Lung (tissue), 12 donors: ENCODE data around the gene DISC1. TPM values are rescaled to one million over a fixed set of nuclear protein-coding genes. Genes with fewer than 3 reads are reported as not detected.

ENCODE experiments used
- ATAC-seq: fragments of 200-7000 bp; cut with Tn5 transposase; one replicate; pipeline ENCODE4 v1.9.1; 2020; ENCODE audit warnings: moderate number of reproducible peaks; ENCODE audit not compliant: insufficient read depth, low FRiP score
- DNase-seq, 3 donors: peaks; one replicate each; pipeline ENCODE4 v3.0.0-alpha.2; 2013 to 2017
- H3K27ac ChIP-seq, 2 donors: one replicate each; pipeline ENCODE4 v1.5.1; 2013; ENCODE audit warnings: mild to moderate bottlenecking in 2 of 2, moderate library complexity in 2 of 2, control low read depth in 1 of 2, inconsistent platforms in 1 of 2, low read depth in 1 of 2, low read length in 1 of 2
- H3K27me3 ChIP-seq, 3 donors: one replicate each; pipeline ENCODE4 v1.5.1; 2013; ENCODE audit warnings: low read length in 2 of 3; ENCODE audit not compliant: control insufficient read depth in 3 of 3, insufficient read depth in 3 of 3
- H3K36me3 ChIP-seq, 4 donors: one replicate each; pipeline ENCODE4 v1.5.1; 2013; ENCODE audit warnings: low read length in 4 of 4, mild to moderate bottlenecking in 1 of 4, moderate library complexity in 1 of 4; ENCODE audit not compliant: control insufficient read depth in 4 of 4, insufficient read depth in 4 of 4
- H3K4me1 ChIP-seq, 5 donors: one replicate each; pipeline ENCODE4 v1.5.1; 2013; ENCODE audit warnings: low read length in 5 of 5, mild to moderate bottlenecking in 2 of 5, moderate library complexity in 1 of 5; ENCODE audit not compliant: control insufficient read depth in 5 of 5, insufficient read depth in 5 of 5
- H3K4me3 ChIP-seq: one replicate; pipeline ENCODE4 v1.5.1; 2013; ENCODE audit warnings: mild to moderate bottlenecking, control low read depth, moderate library complexity
- H3K9ac ChIP-seq, 2 donors: one replicate each; pipeline ENCODE4 v1.5.1; 2013; ENCODE audit warnings: low read length in 2 of 2, control low read depth in 1 of 2; ENCODE audit not compliant: insufficient read depth in 1 of 2
- H3K9me3 ChIP-seq, 4 donors: one replicate each; pipeline ENCODE4 v1.5.1; 2013; ENCODE audit warnings: low read length in 3 of 4, mild to moderate bottlenecking in 1 of 4, moderate library complexity in 1 of 4; ENCODE audit not compliant: control insufficient read depth in 4 of 4, insufficient read depth in 3 of 4
- CTCF ChIP-seq: IDR thresholded peaks from 2 replicates; pipeline ENCODE4 v1.5.1; 2012; ENCODE audit warnings: mild to moderate bottlenecking; ENCODE audit errors: control extremely low read depth, extremely low read depth
- WGBS, 2 donors: extraction: QIAGEN DNeasy Blood & Tissue Kit; methylation state at CpG; one replicate each; pipeline ENCODE4 v1.1.7; 2013; 5-methylcytosine and 5-hydroxymethylcytosine counted together
- polyA plus RNA-seq, 2 donors: library from polyadenylated mRNA; stranded (reverse); fragments of 200-250 nt; gene quantifications; one replicate each; pipeline ENCODE4 v1.2.1, GENCODE V29; 2013
- total RNA-seq, 2 donors: library from RNA; depleted of rRNA in 1 of 2; stranded (reverse); fragments of >200 nt in 1 of 2; gene quantifications; one replicate each; pipeline ENCODE4 v1.2.1, GENCODE V29; 2014 to 2021
- donor health status: control.
- donor health status: control.
- donor health status: Bipolar disorder and iron deficiency.
- donor health status: healthy.
- donor health status: DM: yes; HTN: yes; CAD: no.

The DISC1 gene
- total and polyA plus RNA-seq, 4 donors: 0.98 to 32.9 (median 6.1) TPM

- H3K27me3 ChIP-seq: no peaks in the 10 kb centered on the region
- WGBS, 2 donors: 89 to 94% methylated on average over 7 of the region's 7 CpGs
- no peak for ATAC-seq
These were observed 227.1 kb downstream of the DISC1 start for GRCh38 chr1:231853588-231854207.

GRCh38 chr1:231855361-231855760, 228.8 kb downstream of the DISC1 start:
- no peak overlapping the region for H3K9ac ChIP-seq
- no peak overlapping the region for H3K27ac ChIP-seq
- TF ChIP-seq CTCF: no peak
- no peak for ATAC-seq
- no peak overlapping the region for H3K4me3 ChIP-seq
- no peaks in the 10 kb centered on the region for H3K27me3 ChIP-seq
- H3K9me3 ChIP-seq: no peaks in the 10 kb centered on the region
- no peaks in the 10 kb centered on the region for H3K36me3 ChIP-seq
- no peak for DNase-seq
- WGBS, 2 donors: 70 to 81% methylated on average over 1 of the region's 1 CpG
- H3K4me1 ChIP-seq: peaks cover 0 to 12% (median 5%) of the 10 kb centered on the region in 5 donors

More at GRCh38 chr1:231853588-231854207, 227.1 kb downstream of the DISC1 start:
- no peak for DNase-seq
- TF ChIP-seq CTCF: no peak
- H3K27ac ChIP-seq: no peak overlapping the region
- H3K9ac ChIP-seq: no peak overlapping the region
- peaks cover 0 to 12% (median 5%) of the 10 kb centered on the region in 5 donors for H3K4me1 ChIP-seq
- no peaks in the 10 kb centered on the region for H3K9me3 ChIP-seq
- H3K36me3 ChIP-seq: no peaks in the 10 kb centered on the region
- H3K4me3 ChIP-seq: no peak overlapping the region

- Histone ChIP-seq H3K4me1 (peaks cover 0 to 12% (median 3%) of the 10 kb centered on the region in 5 donors), H3K9me3 (no peaks in the 10 kb centered on the region), H3K27ac (no peak overlapping the region), H3K36me3 (no peaks in the 10 kb centered on the region), H3K9ac (no peak overlapping the region), H3K27me3 (no peaks in the 10 kb centered on the region), H3K4me3 (no peak overlapping the region)
- no peak for TF ChIP-seq CTCF
- ATAC-seq (no peak), DNase-seq (no peak)
- WGBS, 2 donors: 89 to 91% methylated on average over 5 of the region's 5 CpGs
These were observed 229.3 kb downstream of the DISC1 start for GRCh38 chr1:231855926-231856325.

GRCh38 chr1:231856426-231856825, 229.8 kb downstream of the DISC1 start:
- Histone ChIP-seq H3K4me3 (no peak overlapping the region), H3K27me3 (no peaks in the 10 kb centered on the region), H3K9ac (no peak overlapping the region), H3K27ac (no peak overlapping the region), H3K4me1 (peaks cover 0 to 12% (median 0%) of the 10 kb centered on the region in 5 donors), H3K9me3 (no peaks in the 10 kb centered on the region), H3K36me3 (no peaks in the 10 kb centered on the region)
- TF ChIP-seq CTCF: no peak
- ATAC-seq: no peak
- 97 to 98% methylated on average over 3 of the region's 3 CpGs for WGBS, 2 donors
- no peak for DNase-seq
